Smooth muscle cell (in vitro differentiated cells): Measurements from ENCODE around the gene MYBPHL. TPM values are rescaled to one million over a fixed set of nuclear protein-coding genes. Genes with fewer than 3 reads are reported as not detected.

Experiments
- DNase-seq: peaks from one replicate; lab custom pipeline; 2025; ENCODE audit not compliant: unreplicated experiment; lab: John Stamatoyannopoulos, UW
- H2AFZ ChIP-seq: fragments of 200-600 bp; sonication (generic); 2 replicates; pipeline ENCODE4 v1.6.0; 2016; ENCODE audit warnings: antibody characterized with exemption, low read depth, mild to moderate bottlenecking
- H3F3A ChIP-seq: fragments of 200-600 bp; sonication (generic); 2 replicates; pipeline ENCODE4 v1.6.0; 2017; ENCODE audit warnings: antibody characterized with exemption, low read depth
- H3K27ac ChIP-seq: fragments of 200-600 bp; sonication (generic); 2 replicates; pipeline ENCODE4 v1.5.1; 2016; ENCODE audit warnings: low read depth, mild to moderate bottlenecking
- H3K27me3 ChIP-seq: fragments of 200-600 bp; sonication (generic); 2 replicates; pipeline ENCODE4 v1.6.1; 2016; ENCODE audit warnings: low read depth, mild to moderate bottlenecking
- H3K36me3 ChIP-seq: fragments of 200-600 bp; sonication (generic); 2 replicates; pipeline ENCODE4 v1.5.1; 2016; ENCODE audit warnings: low read depth
- H3K4me1 ChIP-seq: fragments of 200-600 bp; sonication (generic); 2 replicates; pipeline ENCODE4 v1.5.1; 2016; ENCODE audit warnings: low read depth
- H3K4me2 ChIP-seq: fragments of 200-600 bp; sonication (generic); 2 replicates; pipeline ENCODE4 v1.6.0; 2016; ENCODE audit warnings: mild to moderate bottlenecking
- H3K4me3 ChIP-seq: fragments of 200-600 bp; sonication (generic); 2 replicates; pipeline ENCODE4 v1.5.1; 2016; ENCODE audit warnings: mild to moderate bottlenecking
- H3K79me2 ChIP-seq: fragments of 200-600 bp; sonication (generic); 2 replicates; pipeline ENCODE4 v1.6.0; 2016; ENCODE audit warnings: low read depth, mild to moderate bottlenecking
- H3K9ac ChIP-seq: fragments of 200-600 bp; sonication (generic); 2 replicates; pipeline ENCODE4 v1.6.0; 2016; ENCODE audit warnings: low read depth
- H3K9me3 ChIP-seq: fragments of 200-600 bp; sonication (generic); replicated peaks from 2 replicates; pipeline ENCODE4 v1.5.1; 2016; ENCODE audit warnings: low read depth
- H4K20me1 ChIP-seq: fragments of 200-600 bp; sonication (generic); 2 replicates; pipeline ENCODE4 v1.6.0; 2016; ENCODE audit warnings: low read depth
- whole genome bisulfite sequencing: methylation state at CpG from one replicate; pipeline ENCODE4 v1.1.7; 2016; ENCODE audit warnings: low lambda C conversion rate; 5-methylcytosine and 5-hydroxymethylcytosine counted together
- polyA plus RNA-seq: library from polyadenylated mRNA; unstranded; fragments of >200 nt; fragmentation: Nextera tagmentation; extraction: Ambion mirVana; gene quantifications from 2 replicates; pipeline ENCODE4 v1.2.1, GENCODE V29; 2016
- total RNA-seq: library from RNA; depleted of rRNA; stranded (reverse); fragments of >200 nt; gene quantifications from 2 replicates; pipeline ENCODE4 v1.2.3, GENCODE V29; 2014
- TF ChIP-seq, protein P1 (sequence below): fragments of 200-600 bp; sonication (generic); IDR thresholded peaks from 2 replicates; pipeline ENCODE4 v1.5.1; 2017; ENCODE audit warnings: borderline replicate concordance, mild to moderate bottlenecking, antibody characterized with exemption; ENCODE audit not compliant: insufficient read depth, poor library complexity, severe bottlenecking

Gene MYBPHL
- total and polyA plus RNA-seq, 2 experiments from 2014 or later: not detected

GRCh38 chr1:109281680-109282496 lies 24.9 kb downstream of the MYBPHL start:
- peak overlapping the region; percentile 76 for H2AFZ ChIP-seq
- TF ChIP-seq, protein P1, sequence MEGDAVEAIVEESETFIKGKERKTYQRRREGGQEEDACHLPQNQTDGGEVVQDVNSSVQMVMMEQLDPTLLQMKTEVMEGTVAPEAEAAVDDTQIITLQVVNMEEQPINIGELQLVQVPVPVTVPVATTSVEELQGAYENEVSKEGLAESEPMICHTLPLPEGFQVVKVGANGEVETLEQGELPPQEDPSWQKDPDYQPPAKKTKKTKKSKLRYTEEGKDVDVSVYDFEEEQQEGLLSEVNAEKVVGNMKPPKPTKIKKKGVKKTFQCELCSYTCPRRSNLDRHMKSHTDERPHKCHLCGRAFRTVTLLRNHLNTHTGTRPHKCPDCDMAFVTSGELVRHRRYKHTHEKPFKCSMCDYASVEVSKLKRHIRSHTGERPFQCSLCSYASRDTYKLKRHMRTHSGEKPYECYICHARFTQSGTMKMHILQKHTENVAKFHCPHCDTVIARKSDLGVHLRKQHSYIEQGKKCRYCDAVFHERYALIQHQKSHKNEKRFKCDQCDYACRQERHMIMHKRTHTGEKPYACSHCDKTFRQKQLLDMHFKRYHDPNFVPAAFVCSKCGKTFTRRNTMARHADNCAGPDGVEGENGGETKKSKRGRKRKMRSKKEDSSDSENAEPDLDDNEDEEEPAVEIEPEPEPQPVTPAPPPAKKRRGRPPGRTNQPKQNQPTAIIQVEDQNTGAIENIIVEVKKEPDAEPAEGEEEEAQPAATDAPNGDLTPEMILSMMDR: no peak
- no peaks in the 10 kb centered on the region for H3K27me3 ChIP-seq
- H3K4me1 ChIP-seq: no peaks in the 10 kb centered on the region
- H4K20me1 ChIP-seq: no peaks in the 10 kb centered on the region
- peak overlapping the region; percentile 86 for H3K4me2 ChIP-seq
- no peak overlapping the region for H3K9ac ChIP-seq
- no peaks in the 10 kb centered on the region for H3K36me3 ChIP-seq
- DNase-seq: no peak
- no peak overlapping the region for H3K27ac ChIP-seq
- H3K79me2 ChIP-seq: peaks cover 15% of the 10 kb centered on the region
- H3K9me3 ChIP-seq: no peaks in the 10 kb centered on the region
- no peaks in the 10 kb centered on the region for H3F3A ChIP-seq
- peak overlapping the region; percentile 81 for H3K4me3 ChIP-seq
- 80% methylated on average over 28 of the region's 28 CpGs for WGBS

DNA sequence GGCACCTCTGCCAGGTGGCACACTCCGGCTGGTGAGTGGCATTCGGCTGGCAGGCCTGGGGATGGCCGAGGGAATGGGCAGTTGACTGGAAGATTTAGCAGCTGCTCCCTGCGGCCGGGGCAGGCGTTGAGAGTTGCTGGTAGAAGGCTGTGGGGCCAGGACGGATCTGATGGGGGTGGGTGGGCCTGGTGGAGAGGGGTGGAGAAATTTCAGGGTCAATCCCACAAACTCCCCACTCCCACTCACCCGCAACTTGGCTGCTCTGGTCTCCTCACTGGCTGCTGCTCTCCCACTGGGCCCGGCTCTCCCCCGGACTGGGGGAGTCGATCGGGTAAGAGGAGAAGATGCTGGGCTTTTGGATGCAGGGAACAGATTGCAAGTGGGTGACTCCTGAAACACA lies 25.9 kb downstream of the MYBPHL start:
- H2AFZ ChIP-seq: no peak overlapping the region
- H3K79me2 ChIP-seq: peaks cover 15% of the 10 kb centered on the region
- H3F3A ChIP-seq: peaks cover 3% of the 10 kb centered on the region
- H3K9ac ChIP-seq: no peak overlapping the region
- WGBS: 95% methylated on average over 11 of the region's 12 CpGs
- H4K20me1 ChIP-seq: no peaks in the 10 kb centered on the region
- no peaks in the 10 kb centered on the region for H3K36me3 ChIP-seq
- no peaks in the 10 kb centered on the region for H3K9me3 ChIP-seq
- H3K4me3 ChIP-seq: no peak overlapping the region
- no peaks in the 10 kb centered on the region for H3K4me1 ChIP-seq
- H3K27ac ChIP-seq: no peak overlapping the region
- TF ChIP-seq, protein P1: no peak
- H3K27me3 ChIP-seq: no peaks in the 10 kb centered on the region
- DNase-seq: no peak
- no peak overlapping the region for H3K4me2 ChIP-seq

GRCh38 chr1:109279615-109280278 lies 27.1 kb downstream of the MYBPHL start:
- Histone ChIP-seq H3K4me2 (no peak overlapping the region), H3K9ac (no peak overlapping the region), H3K36me3 (no peaks in the 10 kb centered on the region), H3K4me1 (peaks cover 9% of the 10 kb centered on the region), H3K27ac (no peak overlapping the region), H3F3A (peaks cover 11% of the 10 kb centered on the region), H2AFZ (no peak overlapping the region), H3K79me2 (peaks cover 15% of the 10 kb centered on the region), H3K4me3 (no peak overlapping the region), H3K9me3 (no peaks in the 10 kb centered on the region), H3K27me3 (no peaks in the 10 kb centered on the region), H4K20me1 (no peaks in the 10 kb centered on the region)
- no peak for DNase-seq
- WGBS: 94% methylated on average over 5 of the region's 5 CpGs
- TF ChIP-seq, protein P1: no peak
